AG09319 (cell line): ENCODE data around the gene NPAS3.

ENCODE experiments used
- DNase-seq: peaks from one replicate; pipeline ENCODE4 v3.0.0-alpha.2; 2010; ENCODE audit warnings: low read depth; ENCODE audit errors: extremely low read depth
- TF ChIP-seq, protein P1 (sequence below): IDR thresholded peaks from 2 replicates; pipeline ENCODE4 v1.5.1; 2011; ENCODE audit warnings: low read depth, mild to moderate bottlenecking, inconsistent platforms, low read length, moderate library complexity

The NPAS3 gene

GRCh38 chr14:33218026-33218425, 279.3 kb downstream of the NPAS3 start:
- TF ChIP-seq, protein P1, sequence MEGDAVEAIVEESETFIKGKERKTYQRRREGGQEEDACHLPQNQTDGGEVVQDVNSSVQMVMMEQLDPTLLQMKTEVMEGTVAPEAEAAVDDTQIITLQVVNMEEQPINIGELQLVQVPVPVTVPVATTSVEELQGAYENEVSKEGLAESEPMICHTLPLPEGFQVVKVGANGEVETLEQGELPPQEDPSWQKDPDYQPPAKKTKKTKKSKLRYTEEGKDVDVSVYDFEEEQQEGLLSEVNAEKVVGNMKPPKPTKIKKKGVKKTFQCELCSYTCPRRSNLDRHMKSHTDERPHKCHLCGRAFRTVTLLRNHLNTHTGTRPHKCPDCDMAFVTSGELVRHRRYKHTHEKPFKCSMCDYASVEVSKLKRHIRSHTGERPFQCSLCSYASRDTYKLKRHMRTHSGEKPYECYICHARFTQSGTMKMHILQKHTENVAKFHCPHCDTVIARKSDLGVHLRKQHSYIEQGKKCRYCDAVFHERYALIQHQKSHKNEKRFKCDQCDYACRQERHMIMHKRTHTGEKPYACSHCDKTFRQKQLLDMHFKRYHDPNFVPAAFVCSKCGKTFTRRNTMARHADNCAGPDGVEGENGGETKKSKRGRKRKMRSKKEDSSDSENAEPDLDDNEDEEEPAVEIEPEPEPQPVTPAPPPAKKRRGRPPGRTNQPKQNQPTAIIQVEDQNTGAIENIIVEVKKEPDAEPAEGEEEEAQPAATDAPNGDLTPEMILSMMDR, result no peak
- no peak for DNase-seq

DNA sequence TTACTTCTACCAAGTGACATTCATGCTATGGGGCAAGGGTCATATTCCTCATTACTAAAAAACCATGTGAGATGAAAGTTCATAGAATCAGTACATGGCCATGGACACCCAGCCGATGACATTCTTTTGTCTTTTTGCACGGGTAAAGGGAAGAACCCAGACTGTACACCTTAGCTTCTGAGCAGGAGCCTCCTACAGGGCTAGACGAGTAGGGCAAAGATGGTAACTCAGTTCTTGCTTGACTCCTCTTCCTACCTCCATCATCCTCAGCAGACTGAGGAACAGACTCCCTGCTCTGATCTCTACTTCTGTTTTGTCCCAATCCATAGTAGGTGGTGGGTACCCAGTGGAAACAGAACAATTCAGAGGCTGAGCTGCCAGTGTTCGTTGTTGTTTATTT, 281.3 kb downstream of the NPAS3 start:
- TF ChIP-seq, protein P1, result no peak

DNA sequence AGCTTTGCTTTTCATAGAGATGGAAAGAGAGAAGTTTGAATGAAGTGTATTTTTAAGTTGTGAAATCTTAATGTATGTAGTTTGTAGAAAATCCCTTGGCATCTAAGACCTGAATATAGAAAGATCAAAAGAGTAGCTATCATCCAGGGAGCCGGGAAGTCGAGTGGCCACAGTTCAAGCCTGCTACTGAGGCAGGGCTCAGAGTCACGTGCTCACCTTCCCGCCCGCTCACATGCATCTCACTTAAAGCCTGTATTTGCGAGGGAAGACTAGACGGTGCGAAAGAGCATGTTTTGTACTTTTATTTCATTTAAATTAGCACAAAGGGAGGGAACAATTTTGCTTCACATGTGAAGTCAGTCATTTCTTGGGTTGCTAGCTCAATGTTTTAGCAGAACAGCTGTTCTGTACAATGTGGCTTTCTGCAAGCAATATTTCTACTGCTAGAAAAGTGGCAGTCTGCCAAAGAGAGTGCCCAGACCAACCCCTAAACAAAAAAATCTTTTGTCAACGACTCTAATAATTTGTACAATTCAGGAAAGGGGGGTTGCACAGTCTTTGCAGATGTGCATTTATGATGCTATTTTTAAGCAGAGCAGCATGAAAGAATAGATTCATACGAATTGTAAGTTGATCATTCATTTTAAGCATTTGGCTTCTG, 290.7 kb downstream of the NPAS3 start:
- TF ChIP-seq, protein P1, result no peak
- no peak for DNase-seq

More for the DNA sequence above, 281.3 kb downstream of the NPAS3 start:
- DNase-seq, result no peak

- no peak for DNase-seq
- TF ChIP-seq, protein P1, result no peak
These were observed 291.3 kb downstream of the NPAS3 start for GRCh38 chr14:33230021-33230420.

DNA sequence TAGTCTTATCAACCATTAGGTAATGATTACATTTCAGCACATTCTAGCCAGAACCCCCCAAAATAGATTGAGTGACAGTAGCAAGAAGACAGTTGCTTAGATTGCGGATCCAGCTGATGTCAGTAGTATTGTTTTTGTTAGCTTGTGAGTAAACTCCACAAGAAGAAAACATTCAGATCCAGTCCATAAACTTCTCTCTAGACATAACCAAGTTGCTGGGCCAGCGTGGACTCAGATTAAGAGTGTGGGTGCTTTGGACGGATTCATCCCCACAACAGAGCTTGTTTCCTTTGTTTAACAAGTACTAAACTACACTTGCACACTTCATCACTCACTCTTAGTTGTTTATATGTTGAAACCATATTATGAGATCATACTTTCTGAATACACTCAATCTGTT, 293.4 kb downstream of the NPAS3 start:
- TF ChIP-seq, protein P1, result no peak
- no peak for DNase-seq

GRCh38 chr14:33237115-33237740, 298.5 kb downstream of the NPAS3 start:
- TF ChIP-seq, protein P1, result no peak

DNA sequence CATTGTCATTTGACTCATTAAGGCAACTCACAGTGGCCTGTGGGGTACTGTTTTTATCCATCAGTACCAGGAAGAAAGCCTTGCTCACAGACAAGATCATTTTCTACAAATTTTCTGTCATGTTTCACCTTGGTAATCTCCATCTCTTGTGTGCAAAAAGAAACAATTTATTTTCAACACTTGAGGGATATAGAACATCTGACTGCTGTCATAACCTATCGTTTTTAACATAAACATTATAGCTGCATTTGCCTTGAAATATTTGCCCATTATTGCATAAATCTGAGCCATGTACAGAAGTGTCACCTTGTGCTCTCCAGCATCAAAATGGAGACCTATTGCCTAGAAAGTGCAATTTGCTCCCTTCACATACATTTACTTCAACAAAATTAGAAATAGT, 300.8 kb downstream of the NPAS3 start:
- DNase-seq, result no peak
- TF ChIP-seq, protein P1, result no peak

More at GRCh38 chr14:33237115-33237740, 298.5 kb downstream of the NPAS3 start:
- DNase-seq, result no peak
